GM23338 (cell line): Measurements from ENCODE around the gene RGN. TPM values are rescaled to one million over a fixed set of nuclear protein-coding genes. Genes with fewer than 3 reads are reported as not detected.

Source experiments
- ATAC-seq: fragments of 200-7000 bp; cut with Tn5 transposase; 3 replicates; pipeline ENCODE4 v1.9.1; 2020
- DNase-seq: peaks from one replicate; pipeline ENCODE4 v3.0.0-alpha.2; 2015; ENCODE audit warnings: low spot score
- H2AFZ ChIP-seq: fragments of 200-600 bp; sonication (generic); 2 replicates; pipeline ENCODE4 v1.8.0; 2016; ENCODE audit warnings: antibody characterized with exemption, mild to moderate bottlenecking, moderate library complexity
- H3F3A ChIP-seq: fragments of 200-600 bp; sonication (generic); replicated peaks from 2 replicates; pipeline ENCODE4 v1.8.0; 2017; ENCODE audit warnings: antibody characterized with exemption, mixed run types, low read depth
- H3K27ac ChIP-seq: fragments of 200-600 bp; sonication (generic); 2 replicates; pipeline ENCODE4 v1.6.1; 2016; ENCODE audit warnings: low read depth
- H3K27me3 ChIP-seq: fragments of 200-600 bp; sonication (generic); 2 replicates; pipeline ENCODE4 v1.8.0; 2016; ENCODE audit warnings: mild to moderate bottlenecking, mixed run types, moderate library complexity; ENCODE audit not compliant: insufficient read depth
- H3K36me3 ChIP-seq: fragments of 200-600 bp; sonication (generic); 2 replicates; pipeline ENCODE4 v1.8.0; 2016; ENCODE audit warnings: mild to moderate bottlenecking; ENCODE audit not compliant: insufficient read depth
- H3K4me1 ChIP-seq: fragments of 200-600 bp; sonication (generic); 2 replicates; pipeline ENCODE4 v1.8.0; 2016; ENCODE audit warnings: mild to moderate bottlenecking, moderate library complexity; ENCODE audit not compliant: insufficient read depth
- H3K4me2 ChIP-seq: fragments of 200-600 bp; sonication (generic); 2 replicates; pipeline ENCODE4 v1.7.1; 2017; ENCODE audit warnings: mixed run types
- H3K4me3 ChIP-seq: fragments of 200-600 bp; sonication (generic); 2 replicates; pipeline ENCODE4 v1.6.1; 2016; ENCODE audit warnings: mixed run types
- H3K79me2 ChIP-seq: fragments of 200-600 bp; sonication (generic); replicated peaks from 2 replicates; pipeline ENCODE4 v1.8.0; 2017; ENCODE audit warnings: mild to moderate bottlenecking; ENCODE audit not compliant: insufficient read depth
- H3K9me2 ChIP-seq: fragments of 200-600 bp; sonication (generic); 2 replicates; pipeline ENCODE4 v1.8.0; 2017; ENCODE audit not compliant: insufficient read depth
- H4K20me1 ChIP-seq: fragments of 200-600 bp; sonication (generic); replicated peaks from 2 replicates; pipeline ENCODE4 v1.8.0; 2017; ENCODE audit warnings: mild to moderate bottlenecking; ENCODE audit not compliant: insufficient read depth
- H3K27ac Mint-ChIP-seq: 2 replicates; pipeline ENCODE4 v1.8.0; 2020; ENCODE audit warnings: inconsistent platforms, mild to moderate bottlenecking, moderate library complexity, mixed read lengths
- H3K27me3 Mint-ChIP-seq: 3 replicates; pipeline ENCODE4 v1.8.0; 2022; ENCODE audit warnings: low read depth, mild to moderate bottlenecking, moderate library complexity, mixed read lengths, inconsistent platforms; ENCODE audit not compliant: insufficient read depth, poor library complexity
- H3K36me3 Mint-ChIP-seq: 3 replicates; pipeline ENCODE4 v1.8.0; 2021; ENCODE audit warnings: low read depth, mild to moderate bottlenecking, inconsistent platforms, moderate library complexity, mixed read lengths
- H3K4me1 Mint-ChIP-seq: 3 replicates; pipeline ENCODE4 v1.8.0; 2020; ENCODE audit warnings: mild to moderate bottlenecking, inconsistent platforms, mixed read lengths
- H3K4me3 Mint-ChIP-seq: 3 replicates; pipeline ENCODE4 v1.8.0; 2021; ENCODE audit warnings: moderate library complexity, mild to moderate bottlenecking, inconsistent platforms, mixed read lengths
- H3K9me3 Mint-ChIP-seq: 3 replicates; pipeline ENCODE4 v1.8.0; 2020; ENCODE audit warnings: moderate library complexity, mild to moderate bottlenecking, inconsistent platforms, mixed read lengths
- CREB1 ChIP-seq: fragments of 250-450 bp; sonication (Bioruptor Pico); IDR thresholded peaks from 2 replicates; pipeline ENCODE4 v1.5.0; 2020; ENCODE audit warnings: low read depth, mild to moderate bottlenecking, moderate library complexity
- CTCF ChIP-seq, 2 experiments: fragments of 200-600 bp in 1 of 2; sonication (generic) in 1 of 2; conservative IDR thresholded peaks; 2 replicates each; pipeline versions ENCODE4 v1.5.1 to v1.6.1; 2016 to 2017; ENCODE audit warnings: antibody characterized with exemption in 2 of 2, low read depth in 2 of 2, mild to moderate bottlenecking in 2 of 2, moderate library complexity in 1 of 2
- ETS1 ChIP-seq: IDR thresholded peaks from 2 replicates; pipeline ENCODE4 v1.6.1; 2016; ENCODE audit warnings: antibody characterized with exemption
- EZH2 ChIP-seq: fragments of 200-600 bp; sonication (generic); IDR thresholded peaks from one replicate; pipeline ENCODE4 v1.8.0; 2017; ENCODE audit warnings: antibody characterized with exemption, mild to moderate bottlenecking, low read depth; ENCODE audit not compliant: unreplicated experiment
- EZH2phosphoT487 ChIP-seq: fragments of 200-600 bp; sonication (generic); IDR thresholded peaks from one replicate; pipeline ENCODE4 v1.8.1; 2018; ENCODE audit warnings: antibody characterized with exemption; ENCODE audit not compliant: unreplicated experiment
- JUNB ChIP-seq: IDR thresholded peaks from one replicate; pipeline ENCODE4 v1.6.1; 2016; ENCODE audit warnings: antibody characterized with exemption; ENCODE audit not compliant: unreplicated experiment
- NANOG ChIP-seq: IDR thresholded peaks from 2 replicates; pipeline ENCODE4 v1.6.1; 2016; ENCODE audit warnings: antibody characterized with exemption, borderline replicate concordance
- POLR2AphosphoS5 ChIP-seq: IDR thresholded peaks from 2 replicates; pipeline ENCODE4 v1.6.1; 2016; ENCODE audit warnings: antibody characterized with exemption, low read depth
- REST ChIP-seq: IDR thresholded peaks from one replicate; pipeline ENCODE4 v1.6.1; 2018; ENCODE audit warnings: antibody characterized with exemption; ENCODE audit not compliant: unreplicated experiment
- STAT1 ChIP-seq: IDR thresholded peaks from one replicate; pipeline ENCODE4 v1.6.1; 2016; ENCODE audit warnings: antibody characterized with exemption; ENCODE audit not compliant: unreplicated experiment
- ZNF114 ChIP-seq: fragments of 250-450 bp; sonication (Bioruptor Pico); IDR thresholded peaks from 2 replicates; pipeline ENCODE4 v1.5.0; 2020; ENCODE audit warnings: mild to moderate bottlenecking, moderate library complexity
- ZNF331 ChIP-seq: fragments of 250-450 bp; sonication (Bioruptor Pico); IDR thresholded peaks from 2 replicates; pipeline ENCODE4 v1.5.0; 2020; ENCODE audit warnings: low read depth, mild to moderate bottlenecking, moderate library complexity
- ZNF462 ChIP-seq: fragments of 250-450 bp; sonication (Bioruptor Pico); IDR thresholded peaks from 2 replicates; pipeline ENCODE4 v1.5.0; 2020; ENCODE audit warnings: mild to moderate bottlenecking, moderate library complexity
- polyA plus RNA-seq: library from polyadenylated mRNA; unstranded; fragments of >200 nt; fragmentation: Nextera tagmentation; extraction: Ambion mirVana; gene quantifications from 2 replicates; pipeline ENCODE4 v1.2.1, GENCODE V29; 2016
- total RNA-seq: library from RNA; depleted of rRNA; stranded (reverse); fragments of >200 nt; shearing (Covaris generic); gene quantifications from 2 replicates; pipeline ENCODE4 v1.2.3, GENCODE V29; 2014

The RGN gene
- total and polyA plus RNA-seq, 2 experiments from 2014 or later: 5.5 to 6.7 TPM

- TF ChIP-seq ETS1 (no peak), REST (no peak), CREB1 (CRISPR knock-in tag) (no peak), POLR2AphosphoS5 (no peak), EZH2 (no peak), CTCF (conservative IDR thresholded peaks at IDR 0.05; ENCODE audit: low read depth in 2 of 2) (no peak), NANOG (no peak), EZH2phosphoT487 (no peak), ZNF114 (CRISPR knock-in tag) (no peak), ZNF331 (CRISPR knock-in tag) (no peak), STAT1 (no peak), JUNB (no peak), ZNF462 (CRISPR knock-in tag) (no peak)
- no peaks in the 10 kb centered on the region for H3K9me3 Mint-ChIP-seq
- no peaks in the 10 kb centered on the region for H4K20me1 ChIP-seq
- no peaks in the 10 kb centered on the region for H3K4me1 ChIP-seq
- no peaks in the 10 kb centered on the region for H3K36me3 ChIP-seq
- no peak overlapping the region for H2AFZ ChIP-seq
- H3K9me2 ChIP-seq: no peaks in the 10 kb centered on the region
- H3K27me3 ChIP-seq: no peaks in the 10 kb centered on the region
- no peak overlapping the region for H3K27ac Mint-ChIP-seq
- no peak overlapping the region for H3K4me3 Mint-ChIP-seq
- H3K36me3 Mint-ChIP-seq: peaks cover 14% of the 10 kb centered on the region; the same call in 2 of the 3 replicates
- H3F3A ChIP-seq: no peaks in the 10 kb centered on the region
- no peaks in the 10 kb centered on the region for H3K79me2 ChIP-seq
- H3K4me1 Mint-ChIP-seq: no peaks in the 10 kb centered on the region
- H3K4me3 ChIP-seq: no peak overlapping the region
- no peaks in the 10 kb centered on the region for H3K27me3 Mint-ChIP-seq
- no peak overlapping the region for H3K27ac ChIP-seq
- ATAC-seq (no peak), DNase-seq (no peak)
- no peak overlapping the region for H3K4me2 ChIP-seq
Observed at GRCh38 chrX:47061238-47061919, 16.9 kb upstream of the RGN start.
